ENCODE measurements around the gene CKAP2L. TPM values are rescaled to one million over a fixed set of nuclear protein-coding genes. Genes with fewer than 3 reads are reported as not detected.

CKAP2L gene
- total RNA-seq, 4 donors from 2014 or later = 0.64 to 33.0 (median 2.2) TPM; not detected in 1

GRCh38 chr2:112730791-112731190 lies 33.6 kb downstream of the CKAP2L start:
- TF ChIP-seq CTCF (IDR thresholded peaks at IDR 0.05) = no peak
- no peak for TF ChIP-seq POLR2AphosphoS5 (IDR thresholded peaks at IDR 0.05)
- no peak for TF ChIP-seq POLR2A (IDR thresholded peaks at IDR 0.05)
- TF ChIP-seq EP300 (IDR thresholded peaks at IDR 0.05; ENCODE audit: low read depth) = no peak
- intact Hi-C loops (cut with DNase I; ENCODE audit: low total_unique reads) (no loop called here), in situ Hi-C loops (cut with MboI; ENCODE audit: low pct_ligation_motif_present in 1 of 4, low pct_unique_long_range_greater_than_20kb in 1 of 4, low sequenced_read_pairs in 3 of 4) (loop anchor here in 2 of 4 donors (10.0 to 25.0 kb wide), 4 partner anchors 118 to 243 kb away; partner anchors contain the start of gene TTL (in 1 of the 2))
- no peak overlapping the region for H3K27ac ChIP-seq
- no peaks in the 10 kb centered on the region for H3K36me3 ChIP-seq
- DNase-seq = no peak
- no peaks in the 10 kb centered on the region for H3K27me3 ChIP-seq
- no peaks in the 10 kb centered on the region for H3K9me3 ChIP-seq
- peaks cover 2 to 13% (median 6%) of the 10 kb centered on the region in 4 donors for H3K4me1 ChIP-seq
- WGBS, 2 donors (ENCODE audit: low coverage in 1 of 2) = 67 to 89% methylated on average over 5 of the region's 5 CpGs
- H3K4me3 ChIP-seq = no peak overlapping the region

- no peaks in the 10 kb centered on the region for H3K36me3 ChIP-seq
- no peak overlapping the region for H3K27ac ChIP-seq
- H3K4me3 ChIP-seq = no peak overlapping the region
- in situ Hi-C loops (cut with MboI; ENCODE audit: low pct_ligation_motif_present in 1 of 4, low pct_unique_long_range_greater_than_20kb in 1 of 4, low sequenced_read_pairs in 3 of 4) (loop anchor here in 2 of 4 donors (10.0 to 25.0 kb wide), 4 partner anchors 118 to 243 kb away; partner anchors contain the start of gene TTL (in 1 of the 2)), intact Hi-C loops (cut with DNase I; ENCODE audit: low total_unique reads) (no loop called here)
- TF ChIP-seq POLR2A (IDR thresholded peaks at IDR 0.05) = no peak
- TF ChIP-seq CTCF (IDR thresholded peaks at IDR 0.05) = no peak
- no peak for TF ChIP-seq EP300 (IDR thresholded peaks at IDR 0.05; ENCODE audit: low read depth)
- TF ChIP-seq POLR2AphosphoS5 (IDR thresholded peaks at IDR 0.05) = no peak
- H3K27me3 ChIP-seq = no peaks in the 10 kb centered on the region
- H3K9me3 ChIP-seq = no peaks in the 10 kb centered on the region
- H3K4me1 ChIP-seq = peaks cover 2 to 13% (median 6%) of the 10 kb centered on the region in 4 donors
- 50 to 86% methylated on average over 1 to 8 of the region's 8 CpGs for WGBS, 2 donors (ENCODE audit: low coverage in 1 of 2)
- no peak for DNase-seq
These were observed 34.2 kb downstream of the CKAP2L start for GRCh38 chr2:112730216-112730615.

- no peak overlapping the region for H3K27ac ChIP-seq
- no peaks in the 10 kb centered on the region for H3K9me3 ChIP-seq
- H3K27me3 ChIP-seq = no peaks in the 10 kb centered on the region
- no peak for DNase-seq
- peaks cover under 1 to 3% (median 3%) of the 10 kb centered on the region in 4 donors for H3K4me1 ChIP-seq
- no peaks in the 10 kb centered on the region for H3K36me3 ChIP-seq
- TF ChIP-seq POLR2AphosphoS5 (IDR thresholded peaks at IDR 0.05) (no peak), POLR2A (IDR thresholded peaks at IDR 0.05) (no peak), EP300 (IDR thresholded peaks at IDR 0.05; ENCODE audit: low read depth) (no peak), CTCF (IDR thresholded peaks at IDR 0.05) (no peak)
- 33 to 58% methylated on average over 1 to 10 of the region's 11 CpGs for WGBS, 2 donors (ENCODE audit: low coverage in 1 of 2)
- H3K4me3 ChIP-seq = no peak overlapping the region
- intact Hi-C loops (cut with DNase I; ENCODE audit: low total_unique reads) (loop anchor here (2.0 kb wide), 1 partner anchor 102 kb away; no protein-coding TSS in a partner anchor), in situ Hi-C loops (cut with MboI; ENCODE audit: low pct_ligation_motif_present in 1 of 4, low pct_unique_long_range_greater_than_20kb in 1 of 4, low sequenced_read_pairs in 3 of 4) (loop anchor here in 3 of 4 donors (10.0 to 25.0 kb wide), 4 partner anchors 104 to 241 kb away; partner anchors contain the start of gene TTL (in 1 of the 3))
These were observed 35.8 kb downstream of the CKAP2L start for GRCh38 chr2:112728378-112729175.

GRCh38 chr2:112728029-112728362 lies 36.4 kb downstream of the CKAP2L start:
- TF ChIP-seq CTCF (IDR thresholded peaks at IDR 0.05) = no peak
- TF ChIP-seq POLR2AphosphoS5 (IDR thresholded peaks at IDR 0.05) = no peak
- no peak for TF ChIP-seq POLR2A (IDR thresholded peaks at IDR 0.05)
- no peak for TF ChIP-seq EP300 (IDR thresholded peaks at IDR 0.05; ENCODE audit: low read depth)
- in situ Hi-C loops (cut with MboI; ENCODE audit: low pct_ligation_motif_present in 1 of 4, low pct_unique_long_range_greater_than_20kb in 1 of 4, low sequenced_read_pairs in 3 of 4) (loop anchor here in 3 of 4 donors (10.0 to 25.0 kb wide), 4 partner anchors 103 to 241 kb away; partner anchors contain the start of gene TTL (in 1 of the 3)), intact Hi-C loops (cut with DNase I; ENCODE audit: low total_unique reads) (loop anchor here (2.0 kb wide), 1 partner anchor 101 kb away; no protein-coding TSS in a partner anchor)
- peaks cover 0 to 3% (median 3%) of the 10 kb centered on the region in 4 donors for H3K4me1 ChIP-seq
- no peaks in the 10 kb centered on the region for H3K36me3 ChIP-seq
- H3K4me3 ChIP-seq = no peak overlapping the region
- no peak overlapping the region for H3K27ac ChIP-seq
- no peaks in the 10 kb centered on the region for H3K9me3 ChIP-seq
- H3K27me3 ChIP-seq = no peaks in the 10 kb centered on the region
- WGBS, 2 donors (ENCODE audit: low coverage in 1 of 2) = 80 to 81% methylated on average over 1 to 4 of the region's 4 CpGs
- no peak for DNase-seq
